ENCODE data around the gene CHRM2. TPM values are rescaled to one million over a fixed set of nuclear protein-coding genes. Genes with fewer than 3 reads are reported as not detected.

The CHRM2 gene
- total and polyA plus RNA-seq, 8 donors = 0.56 to 0.98 (median 0.71) TPM

GRCh38 chr7:136910771-136911170 lies 42.3 kb downstream of the CHRM2 start:
- no peak for ATAC-seq
- TF ChIP-seq CTCF (IDR thresholded peaks at IDR 0.05) = no peak
- H3K36me3 ChIP-seq = no peaks in the 10 kb centered on the region
- no peak overlapping the region for H3K27ac ChIP-seq
- H3K27me3 ChIP-seq = no peaks in the 10 kb centered on the region
- H3K4me3 ChIP-seq = no peak overlapping the region
- no peaks in the 10 kb centered on the region for H3K4me1 ChIP-seq
- intact Hi-C loops (cut with DNase I) = no loop called here
- H3K9me3 ChIP-seq = no peaks in the 10 kb centered on the region
- DNase-seq = no peak

GRCh38 chr7:136911344-136911743 lies 42.9 kb downstream of the CHRM2 start:
- Histone ChIP-seq H3K4me3 (no peak overlapping the region), H3K36me3 (no peaks in the 10 kb centered on the region), H3K27ac (no peak overlapping the region), H3K9me3 (no peaks in the 10 kb centered on the region), H3K4me1 (no peaks in the 10 kb centered on the region), H3K27me3 (no peaks in the 10 kb centered on the region)
- DNase-seq (no peak), ATAC-seq (no peak)
- intact Hi-C loops (cut with DNase I) = no loop called here
- TF ChIP-seq CTCF (IDR thresholded peaks at IDR 0.05) = no peak

- Histone ChIP-seq H3K27ac (no peak overlapping the region), H3K36me3 (no peaks in the 10 kb centered on the region), H3K27me3 (no peaks in the 10 kb centered on the region), H3K4me3 (no peak overlapping the region), H3K9me3 (no peaks in the 10 kb centered on the region), H3K4me1 (no peaks in the 10 kb centered on the region)
- DNase-seq (no peak), ATAC-seq (no peak)
- intact Hi-C loops (cut with DNase I) = no loop called here
- TF ChIP-seq CTCF (IDR thresholded peaks at IDR 0.05) = no peak
Observed at GRCh38 chr7:136912339-136912738, 43.9 kb downstream of the CHRM2 start.

GRCh38 chr7:136914016-136914415 lies 45.6 kb downstream of the CHRM2 start:
- no peak for DNase-seq
- H3K27me3 ChIP-seq = no peaks in the 10 kb centered on the region
- ATAC-seq = no peak
- H3K27ac ChIP-seq = no peak overlapping the region
- H3K4me1 ChIP-seq = no peaks in the 10 kb centered on the region
- H3K4me3 ChIP-seq = no peak overlapping the region
- no peaks in the 10 kb centered on the region for H3K9me3 ChIP-seq
- intact Hi-C loops (cut with DNase I) = no loop called here
- no peak for TF ChIP-seq CTCF (IDR thresholded peaks at IDR 0.05)
- no peaks in the 10 kb centered on the region for H3K36me3 ChIP-seq

GRCh38 chr7:136919820-136920219 lies 51.4 kb downstream of the CHRM2 start:
- H3K27me3 ChIP-seq = no peaks in the 10 kb centered on the region
- intact Hi-C loops (cut with DNase I) = no loop called here
- no peak overlapping the region for H3K27ac ChIP-seq
- H3K4me1 ChIP-seq = no peaks in the 10 kb centered on the region
- TF ChIP-seq CTCF (IDR thresholded peaks at IDR 0.05) = no peak
- H3K9me3 ChIP-seq = no peaks in the 10 kb centered on the region
- H3K36me3 ChIP-seq = no peaks in the 10 kb centered on the region
- no peak for ATAC-seq
- no peak overlapping the region for H3K4me3 ChIP-seq
- no peak for DNase-seq

All from left lung (tissue), 10 donors.